ENCODE measurements around the gene STOML2. TPM values are rescaled to one million over a fixed set of nuclear protein-coding genes. Genes with fewer than 3 reads are reported as not detected.

STOML2 gene
- total RNA-seq, 1 experiment from 2014 or later, result 192 TPM

DNA sequence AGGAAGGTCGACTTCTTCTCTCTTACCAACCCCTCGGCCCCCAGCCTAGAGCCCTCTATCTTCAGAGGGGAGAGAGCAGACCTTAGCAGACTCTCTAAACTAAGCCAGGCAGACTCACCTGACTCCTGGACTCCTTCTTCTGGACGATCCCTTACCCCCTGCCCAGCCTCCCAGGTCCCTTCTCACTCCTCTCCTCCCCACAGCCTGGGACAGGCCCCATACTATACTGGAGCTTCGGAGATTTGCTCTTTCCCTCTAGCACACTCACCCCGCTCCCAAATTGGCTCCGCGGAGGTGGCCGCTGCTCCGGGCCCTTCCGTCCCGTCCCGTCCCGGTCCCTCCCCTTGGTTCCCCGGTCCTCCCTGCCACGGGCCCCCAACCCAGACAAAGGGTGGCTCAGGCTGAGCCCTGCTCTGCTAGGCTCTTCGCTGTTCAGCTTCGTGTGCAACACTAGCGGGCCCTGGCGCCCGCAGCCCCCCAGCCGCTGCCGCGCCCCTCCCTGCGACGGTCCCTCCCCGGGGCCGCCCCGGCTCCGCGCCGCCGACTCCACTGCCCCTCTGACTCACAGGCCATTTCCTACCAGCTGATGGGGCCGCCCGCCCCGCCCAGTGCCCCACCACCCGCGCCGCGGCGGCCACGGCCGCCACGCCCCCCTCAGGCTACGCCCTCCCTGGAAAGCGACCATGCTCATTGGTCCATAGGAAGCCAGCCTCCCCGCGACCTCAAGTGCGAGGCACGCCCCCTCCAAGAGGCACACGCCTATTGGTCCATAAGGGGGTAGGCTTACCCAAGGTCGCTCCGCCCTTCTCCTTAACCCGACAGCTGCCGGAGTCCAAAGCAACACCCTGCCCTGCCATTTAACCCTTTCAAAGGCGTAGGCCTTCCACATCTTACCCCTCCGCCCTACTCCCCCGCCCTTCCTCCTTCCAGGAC, 8.3 kb upstream of the STOML2 start:
- no peak overlapping the region for H4K8ac ChIP-seq (replicated peaks; ENCODE audit: insufficient read length, low read depth, low read length)
- TF ChIP-seq, protein P1, sequence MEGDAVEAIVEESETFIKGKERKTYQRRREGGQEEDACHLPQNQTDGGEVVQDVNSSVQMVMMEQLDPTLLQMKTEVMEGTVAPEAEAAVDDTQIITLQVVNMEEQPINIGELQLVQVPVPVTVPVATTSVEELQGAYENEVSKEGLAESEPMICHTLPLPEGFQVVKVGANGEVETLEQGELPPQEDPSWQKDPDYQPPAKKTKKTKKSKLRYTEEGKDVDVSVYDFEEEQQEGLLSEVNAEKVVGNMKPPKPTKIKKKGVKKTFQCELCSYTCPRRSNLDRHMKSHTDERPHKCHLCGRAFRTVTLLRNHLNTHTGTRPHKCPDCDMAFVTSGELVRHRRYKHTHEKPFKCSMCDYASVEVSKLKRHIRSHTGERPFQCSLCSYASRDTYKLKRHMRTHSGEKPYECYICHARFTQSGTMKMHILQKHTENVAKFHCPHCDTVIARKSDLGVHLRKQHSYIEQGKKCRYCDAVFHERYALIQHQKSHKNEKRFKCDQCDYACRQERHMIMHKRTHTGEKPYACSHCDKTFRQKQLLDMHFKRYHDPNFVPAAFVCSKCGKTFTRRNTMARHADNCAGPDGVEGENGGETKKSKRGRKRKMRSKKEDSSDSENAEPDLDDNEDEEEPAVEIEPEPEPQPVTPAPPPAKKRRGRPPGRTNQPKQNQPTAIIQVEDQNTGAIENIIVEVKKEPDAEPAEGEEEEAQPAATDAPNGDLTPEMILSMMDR (conservative IDR thresholded peaks at IDR 0.05), result no peak
- Mint-ChIP-seq H3K4me3 (peak overlapping the region; percentile 77 to 81), H3K4me1 (peaks cover 35 to 38% of the 10 kb centered on the region in 2 experiments), H3K27ac (peak overlapping the region in 1 of 3 experiments; percentile 72; a peak in 3 of 7 replicates), H3K27me3 (ENCODE audit: low read depth) (no peaks in the 10 kb centered on the region), H3K9me3 (no peaks in the 10 kb centered on the region), H3K36me3 (ENCODE audit: insufficient read depth in 1 of 3, low read depth in 3 of 3) (peaks cover 0 to 2% (median under 1%) of the 10 kb centered on the region in 3 experiments; a peak in 3 of 7 replicates)
- no peak overlapping the region for H2BK5ac ChIP-seq (ENCODE audit: insufficient read length, low read length)
- H3K14ac ChIP-seq (ENCODE audit: insufficient read depth, low read length), result peak overlapping the region; percentile 36; the same call in 1 of the 2 replicates
- H3K4me1 ChIP-seq (ENCODE audit: insufficient read depth, low read length), result peaks cover 2% of the 10 kb centered on the region; the same call in 1 of the 2 replicates
- H2AFZ ChIP-seq (ENCODE audit: low read length), result no peak overlapping the region
- no peaks in the 10 kb centered on the region for H3K79me1 ChIP-seq (ENCODE audit: insufficient read depth, low read depth, low read length, poor library complexity, severe bottlenecking)
- H4K20me1 ChIP-seq (ENCODE audit: control insufficient read depth, insufficient read depth, insufficient read length), result no peaks in the 10 kb centered on the region
- no peaks in the 10 kb centered on the region for H3K9me3 ChIP-seq (ENCODE audit: control insufficient read depth, low read depth, low read length)
- peak; percentile 99 for DNase-seq
- no peak overlapping the region for H3K9ac ChIP-seq (ENCODE audit: extremely low read depth, insufficient read length, low read length)
- no peak overlapping the region for H3T11ph ChIP-seq (ENCODE audit: low read length)
- no peak overlapping the region for H3K18ac ChIP-seq (ENCODE audit: insufficient read length, low read depth, low read length)
- H2BK12ac ChIP-seq (ENCODE audit: insufficient read length, low read depth, low read length), result no peak overlapping the region
- no peak overlapping the region for H4K5ac ChIP-seq (ENCODE audit: insufficient read length, low read depth, low read length)
- H4K91ac ChIP-seq (ENCODE audit: insufficient read length, low read depth, low read length), result no peak overlapping the region
- peaks cover 14% of the 10 kb centered on the region for H3K23me2 ChIP-seq (ENCODE audit: insufficient read length, low read depth, low read length, poor library complexity, severe bottlenecking)
- H2AK5ac ChIP-seq (ENCODE audit: insufficient read length, low read length), result no peak overlapping the region
- WGBS (ENCODE audit: extremely low coverage, insufficient read length, low lambda C conversion rate), result no CpG with 5 or more reads among the region's 57 CpGs
- peak overlapping the region; percentile 64 for H3K4me2 ChIP-seq (ENCODE audit: insufficient read depth, insufficient read length, low read length)
- H2BK20ac ChIP-seq (ENCODE audit: low read depth, low read length, poor library complexity, severe bottlenecking), result no peak overlapping the region
- H3K23ac ChIP-seq (ENCODE audit: insufficient read length, low read depth, low read length), result no peak overlapping the region
- H2BK15ac ChIP-seq (ENCODE audit: low read depth, low read length), result no peak overlapping the region
- H3K79me2 ChIP-seq (ENCODE audit: insufficient read depth, low read length), result no peaks in the 10 kb centered on the region
- no peak overlapping the region for H2BK120ac ChIP-seq (ENCODE audit: low read depth, low read length, poor library complexity, severe bottlenecking)
- H3K27me3 ChIP-seq (ENCODE audit: insufficient read depth, low read length), result no peaks in the 10 kb centered on the region
- no peak overlapping the region for H3K27ac ChIP-seq (ENCODE audit: insufficient read length, low read depth, low read length)
- H3K56ac ChIP-seq (ENCODE audit: insufficient read length, low read depth, low read length), result no peak overlapping the region
- H3K4ac ChIP-seq (ENCODE audit: low read depth, low read length), result no peak overlapping the region

Data from H9 (cell line).